Activated gamma-delta T cell treated with Interleukin-2 at 50 U/mL for 16 hours (primary cell): Measurements from ENCODE around the gene MEIS2.

Experiments used
- DNase-seq: peaks from one replicate; pipeline ENCODE4 v3.0.0-alpha.2; 2020

The MEIS2 gene

GRCh38 chr15:36959746-36960145 lies 140.6 kb downstream of the MEIS2 start:
- no peak for DNase-seq

GRCh38 chr15:36958606-36959005 lies 141.7 kb downstream of the MEIS2 start:
- DNase-seq, result no peak

- no peak for DNase-seq
These were observed 145.9 kb downstream of the MEIS2 start for GRCh38 chr15:36954486-36954885.

GRCh38 chr15:36953346-36953745 lies 147.0 kb downstream of the MEIS2 start:
- no peak for DNase-seq

GRCh38 chr15:36951731-36952247 lies 148.6 kb downstream of the MEIS2 start:
- no peak for DNase-seq

GRCh38 chr15:36950371-36950770 lies 150.0 kb downstream of the MEIS2 start:
- no peak for DNase-seq

- DNase-seq, result no peak
These were observed 151.4 kb downstream of the MEIS2 start for GRCh38 chr15:36948982-36949381.

GRCh38 chr15:36947035-36947719 lies 153.2 kb downstream of the MEIS2 start:
- no peak for DNase-seq

- no peak for DNase-seq
These were observed 155.9 kb downstream of the MEIS2 start for GRCh38 chr15:36944442-36944841.

GRCh38 chr15:36943508-36944361 lies 156.6 kb downstream of the MEIS2 start:
- DNase-seq, result no peak

GRCh38 chr15:36942248-36942827 lies 158.0 kb downstream of the MEIS2 start:
- DNase-seq, result no peak

- DNase-seq, result no peak
These were observed 158.6 kb downstream of the MEIS2 start for GRCh38 chr15:36941798-36942197.

- DNase-seq, result no peak
These were observed 159.6 kb downstream of the MEIS2 start for GRCh38 chr15:36940636-36941260.

- no peak for DNase-seq
These were observed 160.1 kb downstream of the MEIS2 start for GRCh38 chr15:36940219-36940618.

- no peak for DNase-seq
These were observed 161.6 kb downstream of the MEIS2 start for GRCh38 chr15:36938764-36939163.

- DNase-seq, result no peak
These were observed 162.2 kb downstream of the MEIS2 start for GRCh38 chr15:36938131-36938530.

- DNase-seq, result no peak
These were observed 163.7 kb downstream of the MEIS2 start for GRCh38 chr15:36936613-36937012.

- no peak for DNase-seq
These were observed 166.9 kb downstream of the MEIS2 start for GRCh38 chr15:36933255-36933990.

GRCh38 chr15:36932070-36932469 lies 168.3 kb downstream of the MEIS2 start:
- no peak for DNase-seq

- no peak for DNase-seq
These were observed 168.9 kb downstream of the MEIS2 start for GRCh38 chr15:36931434-36931833.

- no peak for DNase-seq
These were observed 173.9 kb downstream of the MEIS2 start for GRCh38 chr15:36926427-36926825.

- DNase-seq, result no peak
These were observed 174.5 kb downstream of the MEIS2 start for GRCh38 chr15:36925653-36926426.
